Measurements from ENCODE around the gene SNX5.

DNA sequence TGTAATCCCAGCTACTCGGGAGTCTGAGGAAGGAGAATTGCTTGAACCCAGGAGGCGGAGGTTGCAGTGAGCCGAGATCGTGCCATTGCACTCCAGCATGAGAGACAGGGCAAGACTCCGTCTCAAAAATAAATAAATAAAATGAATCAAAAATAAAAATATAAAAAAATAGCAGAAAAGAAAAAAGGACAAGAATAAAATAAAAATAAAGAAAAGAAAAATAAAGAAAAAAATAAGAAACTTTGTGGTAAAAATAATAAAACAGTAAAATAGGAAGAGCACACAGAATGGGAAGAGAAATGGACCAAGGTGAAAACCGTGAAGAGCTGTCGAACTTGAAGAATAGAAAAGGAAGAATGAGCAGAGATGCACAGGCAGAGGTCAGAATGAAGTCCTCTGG, 63.0 kb downstream of the SNX5 start:
- TF ChIP-seq, protein P1, sequence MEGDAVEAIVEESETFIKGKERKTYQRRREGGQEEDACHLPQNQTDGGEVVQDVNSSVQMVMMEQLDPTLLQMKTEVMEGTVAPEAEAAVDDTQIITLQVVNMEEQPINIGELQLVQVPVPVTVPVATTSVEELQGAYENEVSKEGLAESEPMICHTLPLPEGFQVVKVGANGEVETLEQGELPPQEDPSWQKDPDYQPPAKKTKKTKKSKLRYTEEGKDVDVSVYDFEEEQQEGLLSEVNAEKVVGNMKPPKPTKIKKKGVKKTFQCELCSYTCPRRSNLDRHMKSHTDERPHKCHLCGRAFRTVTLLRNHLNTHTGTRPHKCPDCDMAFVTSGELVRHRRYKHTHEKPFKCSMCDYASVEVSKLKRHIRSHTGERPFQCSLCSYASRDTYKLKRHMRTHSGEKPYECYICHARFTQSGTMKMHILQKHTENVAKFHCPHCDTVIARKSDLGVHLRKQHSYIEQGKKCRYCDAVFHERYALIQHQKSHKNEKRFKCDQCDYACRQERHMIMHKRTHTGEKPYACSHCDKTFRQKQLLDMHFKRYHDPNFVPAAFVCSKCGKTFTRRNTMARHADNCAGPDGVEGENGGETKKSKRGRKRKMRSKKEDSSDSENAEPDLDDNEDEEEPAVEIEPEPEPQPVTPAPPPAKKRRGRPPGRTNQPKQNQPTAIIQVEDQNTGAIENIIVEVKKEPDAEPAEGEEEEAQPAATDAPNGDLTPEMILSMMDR (IDR thresholded peaks at IDR 0.05) = no peak
- TF ChIP-seq EZH2 (IDR thresholded peaks at IDR 0.05; ENCODE audit: borderline replicate concordance, insufficient read depth, low read depth, low read length, poor library complexity, severe bottlenecking) = no peak
